NCI-H460 (cell line): Measurements from ENCODE around the gene DNAJA1. TPM values are rescaled to one million over a fixed set of nuclear protein-coding genes. Genes with fewer than 3 reads are reported as not detected.

ENCODE experiments used
- DNase-seq: peaks from one replicate; pipeline ENCODE4 v3.0.0-alpha.2; 2016; ENCODE audit warnings: low read depth; ENCODE audit errors: extremely low read depth
- total RNA-seq: library from RNA; depleted of rRNA; stranded (reverse); fragments of >200 nt; shearing (Covaris generic); gene quantifications from 2 replicates; pipeline ENCODE4 v1.2.3, GENCODE V29; 2014

DNAJA1 gene
- total RNA-seq, 1 experiment from 2014 or later: 63.2 TPM

DNA sequence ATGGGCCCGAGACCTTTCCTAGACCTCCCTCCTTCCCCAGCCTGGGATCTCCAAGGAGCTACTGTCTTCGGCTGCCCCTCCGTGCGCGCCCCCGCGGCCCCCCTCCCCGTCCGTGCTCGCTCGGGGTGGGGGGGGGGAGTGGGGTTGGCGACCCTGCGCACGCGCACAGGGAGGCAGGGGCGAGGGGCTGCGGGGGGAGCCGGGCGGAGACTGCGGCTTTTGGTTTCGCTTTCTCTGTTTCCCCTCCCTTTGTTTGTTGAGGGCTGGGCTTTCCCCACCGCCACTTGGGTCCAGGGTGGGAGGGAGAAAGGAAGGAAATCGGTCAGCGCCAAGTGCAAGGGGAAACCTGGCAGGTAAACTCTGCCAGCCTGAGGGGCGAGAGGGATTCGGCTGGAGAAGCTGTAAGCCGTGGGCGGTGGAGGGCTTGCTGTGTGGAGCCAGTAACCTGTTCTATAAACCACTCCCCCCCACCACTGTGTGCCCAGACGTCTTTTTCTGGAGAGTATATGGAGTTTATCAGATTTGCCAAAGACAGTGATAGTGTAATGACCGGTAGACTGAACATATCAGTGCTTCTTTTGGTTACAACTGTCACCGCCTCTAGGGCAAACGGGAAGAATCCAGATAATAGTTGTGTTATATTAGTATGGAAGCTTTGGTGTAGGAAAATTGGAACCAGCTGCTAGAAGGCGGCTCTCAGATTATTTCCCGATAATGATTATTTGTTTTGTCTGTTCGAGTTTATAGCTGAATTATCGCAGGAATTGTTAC is 684 bp downstream of the DNAJA1 start:
- no peak for DNase-seq

DNA sequence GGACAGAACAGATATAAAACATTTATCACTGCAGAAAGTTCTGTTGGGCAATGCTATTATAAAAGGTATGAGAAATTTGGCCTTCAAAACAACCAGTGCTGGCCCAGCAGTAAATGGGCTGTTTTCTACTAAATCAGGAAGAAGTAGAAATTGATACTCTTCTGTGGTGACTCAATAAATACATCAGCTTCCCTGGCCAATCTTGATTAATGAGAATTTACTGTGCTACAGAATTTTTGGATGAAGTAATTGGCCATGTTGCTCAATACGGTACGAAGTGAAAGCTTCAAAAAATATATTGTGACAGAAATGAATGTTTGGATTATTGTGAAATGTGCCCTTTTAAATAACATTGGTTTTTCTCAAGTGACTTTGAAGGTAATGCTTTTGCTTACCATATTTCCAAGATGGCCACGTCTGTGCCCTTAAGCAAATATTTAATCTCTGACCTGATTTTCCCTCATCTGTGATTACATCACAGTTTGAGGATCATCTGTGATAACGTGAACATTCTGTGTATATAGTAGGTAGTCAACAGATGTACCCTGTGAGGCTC is 4.2 kb downstream of the DNAJA1 start:
- DNase-seq: no peak

DNA sequence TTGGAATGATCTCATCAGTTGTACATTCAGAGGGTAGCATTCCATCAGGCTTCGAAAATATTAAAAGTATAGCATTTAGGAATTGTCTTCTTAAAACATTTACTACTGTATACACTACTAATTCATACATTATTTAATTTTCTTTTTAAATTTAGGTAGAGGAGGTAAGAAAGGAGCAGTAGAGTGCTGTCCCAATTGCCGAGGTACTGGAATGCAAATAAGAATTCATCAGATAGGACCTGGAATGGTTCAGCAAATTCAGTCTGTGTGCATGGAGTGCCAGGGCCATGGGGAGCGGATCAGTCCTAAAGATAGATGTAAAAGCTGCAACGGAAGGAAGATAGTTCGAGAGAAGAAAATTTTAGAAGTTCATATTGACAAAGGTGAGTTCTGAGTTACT is 5.2 kb downstream of the DNAJA1 start:
- DNase-seq: no peak

DNA sequence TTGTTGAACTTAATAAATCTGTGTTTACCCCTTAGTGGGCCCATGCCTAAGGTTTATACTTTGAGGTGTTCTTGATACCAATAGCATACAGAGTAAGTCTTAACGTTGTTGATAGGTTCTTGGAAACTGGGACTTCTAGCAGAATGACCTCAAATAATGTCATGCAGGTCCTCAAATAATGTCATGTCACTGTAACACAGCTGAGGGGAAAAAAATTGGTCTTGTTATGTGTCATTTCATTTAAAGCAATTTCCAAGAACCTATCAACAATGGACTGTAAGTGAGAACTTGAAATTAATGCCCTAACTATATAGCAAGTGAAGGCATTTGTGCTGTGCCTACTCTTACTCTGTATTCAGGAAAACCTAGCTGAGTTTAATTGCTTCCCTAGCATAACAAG is 7.2 kb downstream of the DNAJA1 start:
- no peak for DNase-seq

DNA sequence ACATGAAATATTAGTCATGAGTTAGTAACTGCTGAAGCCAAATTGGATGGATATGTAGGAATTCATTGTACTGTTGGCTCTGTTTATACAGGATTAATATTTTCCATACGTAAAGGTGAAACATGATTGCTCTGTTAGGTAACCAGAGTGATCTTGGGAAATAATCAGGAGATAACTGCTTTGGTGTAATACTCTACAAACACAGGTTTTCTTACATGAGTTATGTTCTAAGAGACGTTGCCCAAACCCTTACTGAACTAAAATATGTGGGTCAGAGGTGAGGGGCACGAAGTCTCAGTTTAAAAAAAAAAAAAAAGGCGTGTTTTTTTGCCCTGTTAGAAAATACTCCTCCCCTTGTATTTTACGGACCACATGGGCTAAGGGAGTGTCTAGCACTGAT is 7.8 kb downstream of the DNAJA1 start:
- DNase-seq: no peak

DNA sequence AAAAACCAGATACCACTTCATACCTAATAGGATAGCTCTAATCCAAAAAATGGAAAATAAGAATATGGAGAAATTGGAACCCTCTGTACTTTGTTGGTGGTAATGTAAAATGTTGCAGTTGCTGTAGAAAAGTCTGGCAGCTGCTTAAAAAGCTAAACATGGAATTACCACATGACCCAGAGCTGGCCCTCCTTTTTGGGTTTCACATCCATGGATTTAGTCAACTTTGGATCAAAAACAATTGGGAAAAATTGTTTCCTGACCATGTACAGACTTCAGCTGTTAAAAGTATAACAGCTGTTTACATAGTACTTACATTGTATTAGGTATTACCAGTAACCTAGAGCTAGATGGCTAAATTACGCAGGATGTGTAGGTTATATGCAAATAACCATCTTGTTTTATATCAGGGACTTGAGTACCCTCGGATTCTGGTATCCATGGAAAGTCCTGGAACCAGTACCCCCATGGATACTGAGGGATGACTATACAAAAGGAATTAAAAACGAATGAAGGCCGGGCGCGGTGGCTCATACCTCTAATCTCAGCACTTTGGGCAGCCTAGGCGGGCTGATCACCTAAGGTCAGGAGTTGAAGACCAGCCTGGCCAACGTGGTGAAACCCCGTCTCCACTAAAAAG is 15.8 kb downstream of the DNAJA1 start:
- no peak for DNase-seq

DNA sequence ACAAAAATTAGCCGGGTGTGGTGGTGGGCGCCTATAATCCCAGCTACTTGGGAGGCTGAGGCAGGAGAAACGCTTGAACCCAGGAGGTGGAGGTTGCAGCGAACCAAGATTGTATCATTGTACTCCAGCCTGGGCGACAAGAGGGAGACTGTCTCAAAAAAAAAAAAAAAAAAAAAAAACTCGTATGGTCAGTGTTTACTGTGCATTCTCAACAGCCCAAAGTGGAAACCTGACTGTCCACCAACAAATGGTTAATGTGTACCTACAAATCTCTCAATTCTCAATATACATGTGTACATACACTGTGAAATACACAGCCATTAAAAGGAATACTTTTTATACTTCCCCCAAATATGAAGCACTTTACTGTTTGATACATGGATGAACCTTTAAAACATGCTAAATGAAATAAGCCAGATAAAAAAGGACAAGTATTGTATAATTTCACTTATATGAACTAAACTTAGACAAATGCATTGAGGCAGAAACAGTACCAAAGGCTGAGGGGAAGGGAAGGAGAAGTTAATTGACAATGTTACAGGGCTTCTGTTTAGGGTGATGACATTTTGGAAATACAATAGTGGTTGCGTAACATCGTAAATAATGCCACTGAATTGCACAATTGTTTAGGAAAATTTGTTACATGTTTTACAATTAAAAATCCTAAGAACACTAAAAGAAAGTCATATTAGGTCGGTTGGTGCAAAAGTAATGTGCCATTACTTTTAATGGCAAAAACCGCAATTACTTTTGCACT is 16.5 kb downstream of the DNAJA1 start:
- no peak for DNase-seq

DNA sequence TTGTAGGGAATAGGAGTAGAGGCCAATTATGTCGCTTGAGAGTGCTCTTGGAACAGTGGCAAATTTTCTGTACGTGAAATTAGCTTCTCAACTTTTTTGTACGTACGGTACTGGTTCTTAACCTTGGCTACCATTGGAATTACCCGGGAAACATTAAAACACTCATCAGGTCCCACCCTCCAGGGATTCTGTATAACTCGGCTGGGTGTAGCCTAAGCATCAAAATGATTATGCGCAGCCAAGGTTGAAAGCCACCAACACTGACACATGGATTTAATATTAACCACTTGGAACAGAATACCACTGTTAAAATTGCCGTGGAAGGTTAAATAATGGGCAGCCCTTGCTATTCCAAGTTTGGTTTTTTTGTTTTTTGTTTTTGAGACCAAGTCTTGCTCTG is 17.4 kb downstream of the DNAJA1 start:
- no peak for DNase-seq

DNA sequence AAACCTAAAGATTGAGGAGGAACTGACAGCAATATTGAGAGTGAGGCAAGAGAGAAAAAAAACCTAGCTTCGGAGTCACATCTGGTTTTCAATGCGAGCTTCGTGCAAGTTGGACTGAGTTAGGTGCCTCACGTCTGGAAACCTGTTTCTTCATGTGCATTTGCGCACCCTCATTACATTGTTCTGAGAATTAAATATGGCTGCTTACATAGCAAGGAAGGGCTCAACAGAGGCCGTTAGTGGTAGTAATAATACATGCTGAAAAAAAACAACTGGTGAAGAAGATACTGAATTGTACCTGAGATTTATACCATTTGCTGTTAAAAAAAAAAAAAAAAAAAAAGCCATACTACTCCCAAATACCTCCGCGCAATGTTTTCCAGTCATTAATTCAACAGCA is 18.6 kb downstream of the DNAJA1 start:
- no peak for DNase-seq

DNA sequence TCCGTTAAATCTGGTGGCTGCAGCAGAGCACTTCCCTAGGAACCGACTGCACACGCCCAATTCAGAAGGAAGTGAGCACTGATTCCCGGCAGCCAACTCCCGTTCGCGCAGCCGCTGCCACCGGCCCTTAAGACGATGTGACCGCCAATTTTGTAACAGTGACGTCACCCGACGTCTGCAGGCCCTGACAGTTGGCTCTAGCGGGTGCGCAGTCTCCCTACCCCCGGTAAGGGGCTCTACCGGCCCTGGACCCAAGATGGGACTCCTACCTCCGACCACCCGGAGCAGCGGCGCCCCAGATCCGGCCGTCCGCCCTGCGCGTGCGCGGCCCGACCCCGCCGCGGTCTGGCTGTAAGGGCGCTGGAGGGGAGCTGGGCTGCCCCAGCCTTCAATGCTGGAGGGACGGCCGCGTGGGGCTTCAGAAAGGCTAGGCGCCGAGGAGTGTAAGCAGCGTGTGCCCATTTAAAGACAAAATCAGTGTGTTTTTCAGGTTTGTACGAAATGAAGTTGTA is 19.1 kb downstream of the DNAJA1 start:
- DNase-seq: peak; percentile 64

DNA sequence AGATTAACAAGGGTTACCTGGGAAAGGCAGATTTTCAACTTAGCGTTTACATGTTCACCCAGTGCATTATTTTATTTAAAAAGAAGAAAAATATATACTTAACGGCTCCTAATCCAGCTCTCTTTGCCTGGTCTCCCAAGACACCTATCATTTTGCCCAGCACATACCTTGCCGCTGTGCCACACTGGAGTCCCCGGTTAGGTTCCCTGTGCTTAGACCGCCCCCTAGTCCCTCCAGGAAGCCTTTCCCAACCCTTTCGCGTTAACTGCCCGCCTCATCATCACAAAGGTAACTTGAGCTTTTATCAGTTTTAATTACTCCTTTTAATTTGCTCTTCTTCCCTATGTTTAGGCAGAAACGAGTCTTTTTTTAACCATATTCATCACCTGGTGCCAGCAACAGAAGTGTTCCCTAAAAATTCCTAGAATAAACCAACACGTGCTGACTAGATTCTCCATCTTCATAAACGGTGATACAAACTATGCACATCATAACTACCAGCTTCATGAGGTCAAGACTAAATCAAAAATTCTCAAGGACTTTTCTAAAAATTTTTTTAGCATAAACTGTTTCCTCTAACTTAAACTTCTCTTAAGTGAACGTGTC is 19.7 kb downstream of the DNAJA1 start:
- DNase-seq: peak; percentile 33

DNA sequence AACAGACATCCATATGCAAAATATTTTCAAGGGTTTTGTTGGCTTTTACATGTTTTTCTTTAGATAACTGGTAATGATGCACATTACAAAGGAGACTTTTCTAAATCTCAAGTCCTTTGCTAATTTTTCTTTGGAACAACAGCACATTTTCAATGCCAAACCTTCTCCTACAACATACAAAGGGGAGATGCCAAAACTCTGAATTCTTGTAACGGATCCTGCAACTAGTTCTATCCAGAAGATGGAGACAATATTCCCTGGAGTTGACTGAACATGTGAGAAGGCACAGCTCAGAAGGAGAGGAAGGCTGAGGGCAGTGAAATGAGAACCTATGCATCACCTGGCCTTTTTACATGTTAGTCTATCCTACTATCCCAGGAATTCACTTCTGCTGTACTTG is 21.0 kb downstream of the DNAJA1 start:
- DNase-seq: no peak

DNA sequence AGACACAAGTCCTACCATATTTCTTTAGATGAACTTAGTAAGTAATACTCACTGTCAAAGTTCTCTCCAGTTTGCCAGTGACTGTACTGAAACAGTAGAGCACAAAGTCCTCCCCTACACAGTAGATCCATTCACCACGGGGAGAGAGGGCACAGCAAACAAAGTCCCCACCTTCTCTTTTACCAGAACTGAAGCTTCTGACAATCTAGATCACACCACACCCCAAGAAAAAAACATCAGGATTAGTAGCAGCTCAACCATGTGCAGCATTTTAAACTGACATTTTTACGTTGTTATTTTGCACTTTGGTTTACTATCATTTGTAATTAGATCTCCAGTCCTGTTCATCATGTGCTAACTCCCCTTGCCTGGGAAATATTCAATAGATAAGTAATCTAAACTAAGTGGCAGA is 23.0 kb downstream of the DNAJA1 start:
- no peak for DNase-seq

DNA sequence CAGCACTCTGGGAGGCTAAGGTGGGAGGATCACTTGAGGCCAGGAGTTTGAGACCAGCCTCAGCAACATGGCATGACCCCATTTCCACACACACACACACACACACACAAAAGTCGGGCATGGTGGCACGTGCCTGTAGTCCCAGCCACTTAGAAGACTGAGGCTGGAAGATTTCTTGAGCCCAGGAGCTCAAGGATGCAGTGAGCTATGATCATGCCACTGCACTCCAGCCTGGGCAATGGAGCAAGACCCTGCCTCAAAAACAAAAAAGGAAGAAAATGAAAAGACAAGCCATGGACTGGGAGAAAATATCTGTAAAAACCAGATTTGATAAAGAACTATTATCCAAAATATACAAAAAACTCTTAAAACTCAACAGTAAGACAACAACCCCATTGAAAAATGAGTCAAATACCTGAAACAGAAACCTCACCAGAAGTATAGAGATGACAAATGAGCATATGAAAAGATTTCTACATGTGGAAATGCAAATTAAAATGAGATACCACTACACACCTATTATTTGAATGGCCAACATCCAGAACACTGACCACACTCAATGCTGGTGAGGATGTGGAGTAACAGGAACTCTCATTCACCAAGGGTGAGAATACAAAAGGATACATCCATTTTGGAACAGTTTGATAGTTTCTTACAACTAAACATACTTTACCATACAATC is 24.7 kb downstream of the DNAJA1 start:
- DNase-seq: no peak

DNA sequence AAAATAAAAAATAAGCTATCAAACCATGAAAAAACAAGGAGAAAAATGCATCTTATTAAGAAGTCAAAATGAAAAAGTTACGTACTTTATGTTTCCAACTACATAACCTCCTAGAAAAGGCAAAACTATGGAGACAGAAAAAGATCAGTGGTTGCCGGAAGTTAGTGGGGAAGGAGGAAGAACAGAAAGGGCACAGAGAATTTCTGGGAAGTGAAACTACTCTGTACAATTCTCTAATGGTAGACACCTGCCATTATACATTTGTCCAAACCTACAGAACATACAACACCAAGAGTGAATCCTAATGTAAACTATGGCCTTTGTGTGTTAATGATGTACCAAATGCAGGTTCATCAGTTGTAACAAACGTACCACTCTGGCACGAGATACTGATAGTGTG is 26.1 kb downstream of the DNAJA1 start:
- no peak for DNase-seq

DNA sequence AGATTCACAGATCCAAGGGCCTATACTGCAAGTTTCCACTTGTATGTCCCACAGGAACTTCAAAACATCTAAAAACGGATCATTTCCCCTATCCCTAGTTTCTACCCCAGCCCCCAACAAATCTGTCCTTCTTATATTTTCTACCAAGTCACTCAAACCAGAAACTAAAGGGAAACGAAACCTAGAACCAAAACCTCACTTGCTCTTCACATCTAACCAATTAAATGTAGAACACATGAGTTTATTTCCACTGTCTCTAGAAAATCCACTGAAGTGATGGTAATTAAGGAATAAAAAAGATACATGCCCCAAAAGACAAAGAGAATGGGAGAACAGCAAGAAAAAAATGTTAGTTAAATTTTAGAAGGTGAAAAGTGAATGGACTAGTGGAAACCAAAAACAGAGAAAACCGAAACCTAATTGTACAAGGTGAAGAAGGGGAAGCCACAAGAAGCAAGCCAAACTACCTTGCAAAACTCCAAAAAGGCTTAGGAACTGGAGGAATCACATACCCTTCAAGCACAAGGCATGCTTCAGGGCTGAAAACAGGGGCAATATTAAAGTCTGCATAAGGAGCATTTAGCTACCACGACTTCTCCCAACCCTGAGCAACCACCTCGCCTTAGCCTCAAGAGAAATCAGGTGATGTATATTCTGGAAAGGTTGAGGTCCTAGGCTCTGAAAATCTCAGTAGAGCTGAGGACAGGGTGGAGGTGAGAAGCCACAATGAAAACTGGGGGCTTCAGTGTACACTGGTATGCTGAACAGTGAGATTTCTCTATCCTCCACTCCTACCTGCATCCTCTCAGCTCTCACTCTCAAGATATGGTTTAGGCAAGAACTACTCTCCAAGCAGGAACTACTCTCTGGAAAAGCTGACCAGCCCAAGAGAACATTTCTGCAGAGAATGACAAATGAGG is 40.3 kb downstream of the DNAJA1 start:
- DNase-seq: no peak

DNA sequence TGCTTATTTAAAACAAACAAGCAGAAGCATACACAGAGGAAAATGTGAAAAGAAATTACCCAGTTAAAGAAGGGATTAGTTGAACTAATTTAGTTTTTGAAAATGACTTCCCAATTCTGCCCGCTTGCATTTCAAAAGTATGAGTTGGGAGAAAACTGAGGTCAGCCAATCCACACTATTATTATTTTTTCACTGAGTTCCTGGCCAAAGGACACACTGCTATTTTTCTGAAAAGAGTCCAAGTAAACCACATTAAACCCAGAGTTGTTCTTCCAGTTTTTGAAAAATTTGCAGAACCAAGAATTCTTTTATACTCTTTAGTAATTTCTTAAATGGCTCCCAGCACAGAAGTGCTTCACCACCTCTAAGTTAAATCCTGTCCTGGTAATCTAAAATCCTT is 43.9 kb downstream of the DNAJA1 start:
- DNase-seq: no peak

DNA sequence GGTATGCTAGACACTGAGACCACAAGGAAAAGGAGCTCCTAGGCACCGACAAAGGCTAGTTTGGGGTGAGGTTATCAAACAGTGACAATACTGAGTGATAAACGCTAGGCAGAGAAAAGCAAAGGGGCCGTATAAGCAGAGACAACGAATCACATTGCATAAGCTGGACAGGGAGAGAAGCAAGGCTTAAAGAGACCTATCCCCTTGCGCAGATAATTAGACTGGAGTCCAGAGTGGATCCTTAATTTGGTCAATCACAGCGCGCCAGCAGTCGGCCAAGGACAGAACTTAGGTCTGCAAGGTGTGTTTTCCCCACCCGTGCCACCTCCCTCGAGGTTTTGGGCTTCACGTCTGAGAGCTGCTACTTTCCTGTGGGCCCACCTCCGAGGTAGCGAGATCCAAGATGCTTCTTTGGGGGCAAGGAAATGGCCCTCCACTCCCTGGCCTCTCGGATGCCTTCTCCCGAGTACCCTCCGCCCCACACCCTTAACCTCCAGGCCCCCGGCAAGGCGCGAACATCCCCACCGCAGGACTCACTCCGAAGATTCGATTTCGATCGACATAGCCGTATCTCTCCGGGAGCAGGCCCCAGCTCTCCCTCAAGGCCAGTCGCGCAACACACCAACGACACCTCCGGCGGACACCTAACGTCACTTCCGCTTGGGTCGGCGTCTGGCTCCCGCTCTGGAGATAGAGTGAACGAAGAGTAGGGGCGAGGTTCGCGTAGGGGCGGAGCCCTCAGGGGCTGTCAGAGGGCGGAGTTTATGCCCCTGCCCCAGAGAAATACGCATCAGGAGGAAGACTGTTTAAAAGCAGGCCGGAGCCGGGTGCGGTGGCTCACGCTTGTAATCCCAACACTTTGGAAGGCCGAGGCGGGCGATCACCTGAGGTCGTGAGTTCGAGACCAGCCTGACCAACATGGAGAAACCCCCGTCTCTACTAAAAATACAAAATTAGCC is 51.3 kb downstream of the DNAJA1 start, which contains the start of gene SMU1:
TSS of gene SMU1 (minus strand) at position 629 of the 959 bp plus-strand sequence. CDS start at position 563, 66 bp downstream.
- DNase-seq: peak; percentile 96
